Parathyroid adenoma (tissue), 2 donors: ENCODE measurements around the gene R3HCC1L.

Experiments
- H2AFZ ChIP-seq: fragments of 300-600 bp; sonication (generic); one replicate; pipeline ENCODE4 v1.7.0; 2017; ENCODE audit warnings: antibody characterized with exemption, mild to moderate bottlenecking
- H3K27ac ChIP-seq: fragments of 300-600 bp; sonication (generic); one replicate; pipeline ENCODE4 v1.7.0; 2017
- H3K27me3 ChIP-seq: fragments of 300-600 bp; sonication (generic); one replicate; pipeline ENCODE4 v1.7.0; 2017; ENCODE audit warnings: low read length; ENCODE audit not compliant: control insufficient read depth, insufficient read depth
- H3K36me3 ChIP-seq: fragments of 300-600 bp; sonication (generic); one replicate; pipeline ENCODE4 v1.7.0; 2017; ENCODE audit warnings: low read length; ENCODE audit not compliant: control insufficient read depth, insufficient read depth
- H3K4me1 ChIP-seq: fragments of 300-600 bp; sonication (generic); one replicate; pipeline ENCODE4 v1.7.0; 2017; ENCODE audit warnings: control low read depth
- H3K4me2 ChIP-seq: fragments of 300-600 bp; sonication (generic); one replicate; pipeline ENCODE4 v1.7.0; 2017; ENCODE audit warnings: low read length
- H3K4me3 ChIP-seq: fragments of 300-600 bp; sonication (generic); one replicate; pipeline ENCODE4 v1.7.0; 2017; ENCODE audit warnings: low read depth, low read length
- H3K79me2 ChIP-seq: fragments of 300-600 bp; sonication (generic); one replicate; pipeline ENCODE4 v1.7.0; 2017; ENCODE audit warnings: control low read depth
- H3K9ac ChIP-seq: fragments of 300-600 bp; sonication (generic); one replicate; pipeline ENCODE4 v1.7.0; 2017; ENCODE audit warnings: mild to moderate bottlenecking
- H3K9me3 ChIP-seq: fragments of 300-600 bp; sonication (generic); one replicate; pipeline ENCODE4 v1.7.0; 2017; ENCODE audit warnings: low read length; ENCODE audit not compliant: control insufficient read depth
- CTCF ChIP-seq: fragments of 300-600 bp; sonication (generic); IDR thresholded peaks from one replicate; pipeline ENCODE4 v1.7.0; 2017; ENCODE audit warnings: antibody characterized with exemption, mild to moderate bottlenecking
- donor health status: primary hyperparathyroidism.

Gene R3HCC1L

GRCh38 chr10:98196985-98197384 lies 62.5 kb downstream of the R3HCC1L start:
- TF ChIP-seq CTCF: no peak

GRCh38 chr10:98201760-98202159 lies 67.3 kb downstream of the R3HCC1L start:
- Histone ChIP-seq H3K27ac (no peak overlapping the region), H3K4me1 (no peaks in the 10 kb centered on the region), H3K27me3 (no peaks in the 10 kb centered on the region), H3K4me3 (no peak overlapping the region), H3K9me3 (no peaks in the 10 kb centered on the region), H3K79me2 (no peaks in the 10 kb centered on the region), H2AFZ (no peak overlapping the region), H3K4me2 (no peak overlapping the region), H3K9ac (no peak overlapping the region), H3K36me3 (no peaks in the 10 kb centered on the region)
- no peak for TF ChIP-seq CTCF

More at GRCh38 chr10:98196985-98197384, 62.5 kb downstream of the R3HCC1L start:
- H3K36me3 ChIP-seq: no peaks in the 10 kb centered on the region
- H3K27me3 ChIP-seq: no peaks in the 10 kb centered on the region
- no peak overlapping the region for H3K9ac ChIP-seq
- H2AFZ ChIP-seq: no peak overlapping the region
- H3K4me3 ChIP-seq: no peak overlapping the region
- no peaks in the 10 kb centered on the region for H3K9me3 ChIP-seq
- no peak overlapping the region for H3K27ac ChIP-seq
- H3K4me2 ChIP-seq: no peak overlapping the region
- H3K79me2 ChIP-seq: no peaks in the 10 kb centered on the region
- no peaks in the 10 kb centered on the region for H3K4me1 ChIP-seq

- H3K79me2 ChIP-seq: no peaks in the 10 kb centered on the region
- H3K36me3 ChIP-seq: no peaks in the 10 kb centered on the region
- H3K27me3 ChIP-seq: no peaks in the 10 kb centered on the region
- no peaks in the 10 kb centered on the region for H3K9me3 ChIP-seq
- no peak for TF ChIP-seq CTCF
- H2AFZ ChIP-seq: no peak overlapping the region
- H3K4me3 ChIP-seq: no peak overlapping the region
- H3K9ac ChIP-seq: no peak overlapping the region
- H3K27ac ChIP-seq: no peak overlapping the region
- no peak overlapping the region for H3K4me2 ChIP-seq
- H3K4me1 ChIP-seq: no peaks in the 10 kb centered on the region
Observed at GRCh38 chr10:98202378-98202777, 67.9 kb downstream of the R3HCC1L start.

- H3K9me3 ChIP-seq: no peaks in the 10 kb centered on the region
- no peak overlapping the region for H3K9ac ChIP-seq
- no peak for TF ChIP-seq CTCF
- H2AFZ ChIP-seq: no peak overlapping the region
- H3K79me2 ChIP-seq: no peaks in the 10 kb centered on the region
- H3K4me2 ChIP-seq: no peak overlapping the region
- H3K4me1 ChIP-seq: no peaks in the 10 kb centered on the region
- no peak overlapping the region for H3K4me3 ChIP-seq
- no peak overlapping the region for H3K27ac ChIP-seq
- H3K27me3 ChIP-seq: no peaks in the 10 kb centered on the region
- no peaks in the 10 kb centered on the region for H3K36me3 ChIP-seq
Observed at GRCh38 chr10:98205351-98205750, 70.9 kb downstream of the R3HCC1L start.

GRCh38 chr10:98208925-98209324 lies 74.5 kb downstream of the R3HCC1L start:
- H3K27me3 ChIP-seq: no peaks in the 10 kb centered on the region
- H3K27ac ChIP-seq: no peak overlapping the region
- TF ChIP-seq CTCF: no peak
- no peak overlapping the region for H3K4me3 ChIP-seq
- peaks cover 2% of the 10 kb centered on the region for H3K4me1 ChIP-seq
- no peaks in the 10 kb centered on the region for H3K9me3 ChIP-seq
- peaks cover 7% of the 10 kb centered on the region for H3K79me2 ChIP-seq
- no peak overlapping the region for H3K4me2 ChIP-seq
- no peaks in the 10 kb centered on the region for H3K36me3 ChIP-seq
- no peak overlapping the region for H3K9ac ChIP-seq
- H2AFZ ChIP-seq: no peak overlapping the region
